Astrocyte (in vitro differentiated cells and primary cell): Measurements from ENCODE around the gene RRH. TPM values are rescaled to one million over a fixed set of nuclear protein-coding genes. Genes with fewer than 3 reads are reported as not detected.

Experiments
- DNase-seq: peaks from one replicate; pipeline ENCODE4 v3.0.0-alpha.2; 2010; ENCODE audit warnings: low read depth
- FAIRE-seq: peaks from 2 replicates; lab custom pipeline; 2011; peaks lifted over from hg19 to GRCh38; lab: Jason Lieb, UNC
- H2AFZ ChIP-seq: 2 replicates; pipeline ENCODE4 v1.6.0; 2012; ENCODE audit warnings: low read depth, low read length, inconsistent platforms
- H3K27ac ChIP-seq: 2 replicates; pipeline ENCODE4 v1.5.1; 2011; ENCODE audit warnings: low read depth, low read length, inconsistent platforms
- H3K27me3 ChIP-seq: 2 replicates; pipeline ENCODE4 v1.6.0; 2011; ENCODE audit warnings: low read length, inconsistent platforms; ENCODE audit not compliant: insufficient read depth
- H3K36me3 ChIP-seq: 2 replicates; pipeline ENCODE4 v1.5.1; 2011; ENCODE audit warnings: low read length, inconsistent platforms; ENCODE audit not compliant: insufficient read depth
- H3K4me1 ChIP-seq: 2 replicates; pipeline ENCODE4 v1.5.1; 2011; ENCODE audit warnings: low read length, inconsistent platforms; ENCODE audit not compliant: insufficient read depth
- H3K4me2 ChIP-seq: 2 replicates; pipeline ENCODE4 v1.6.0; 2012; ENCODE audit warnings: low read length, inconsistent platforms
- H3K4me3 ChIP-seq: 2 replicates; pipeline ENCODE4 v1.5.1; 2011; ENCODE audit warnings: low read depth, mild to moderate bottlenecking, low read length, inconsistent platforms; ENCODE audit not compliant: insufficient read depth
- H3K79me2 ChIP-seq: 2 replicates; pipeline ENCODE4 v1.6.0; 2012; ENCODE audit warnings: mild to moderate bottlenecking, low read length, inconsistent platforms; ENCODE audit not compliant: insufficient read depth
- H3K9ac ChIP-seq: 2 replicates; pipeline ENCODE4 v1.6.0; 2012; ENCODE audit warnings: mild to moderate bottlenecking, low read length, inconsistent platforms
- H3K9me3 ChIP-seq: 2 replicates; pipeline ENCODE4 v1.5.1; 2012; ENCODE audit warnings: low read depth, mild to moderate bottlenecking, low read length, inconsistent platforms; ENCODE audit not compliant: insufficient read depth
- H4K20me1 ChIP-seq: 2 replicates; pipeline ENCODE4 v1.6.0; 2012; ENCODE audit warnings: low read length, inconsistent platforms; ENCODE audit not compliant: insufficient read depth
- H3K27ac Mint-ChIP-seq: one replicate; pipeline ENCODE4 v1.8.0; 2021; ENCODE audit warnings: mild to moderate bottlenecking, mixed read lengths; ENCODE audit not compliant: unreplicated experiment
- H3K27me3 Mint-ChIP-seq: one replicate; pipeline ENCODE4 v1.8.0; 2021; ENCODE audit warnings: low read depth, mixed read lengths; ENCODE audit not compliant: unreplicated experiment
- H3K36me3 Mint-ChIP-seq: one replicate; pipeline ENCODE4 v1.8.0; 2021; ENCODE audit warnings: low read depth, mixed read lengths; ENCODE audit not compliant: unreplicated experiment
- H3K4me1 Mint-ChIP-seq: one replicate; pipeline ENCODE4 v1.8.0; 2021; ENCODE audit warnings: low read depth, mixed read lengths; ENCODE audit not compliant: unreplicated experiment
- H3K4me3 Mint-ChIP-seq: one replicate; pipeline ENCODE4 v1.8.0; 2021; ENCODE audit warnings: mild to moderate bottlenecking, moderate library complexity, mixed read lengths; ENCODE audit not compliant: unreplicated experiment
- H3K9me3 Mint-ChIP-seq: one replicate; pipeline ENCODE4 v1.8.0; 2021; ENCODE audit warnings: mild to moderate bottlenecking, mixed read lengths; ENCODE audit not compliant: unreplicated experiment
- CTCF ChIP-seq: IDR thresholded peaks from 2 replicates; pipeline ENCODE4 v1.5.1; 2011; ENCODE audit warnings: low read depth, mild to moderate bottlenecking, inconsistent platforms, low read length, moderate library complexity; ENCODE audit not compliant: insufficient read depth
- EZH2 ChIP-seq: IDR thresholded peaks from 2 replicates; pipeline ENCODE4 v1.6.1; 2012; ENCODE audit warnings: mild to moderate bottlenecking, low read length, inconsistent platforms; ENCODE audit not compliant: insufficient read depth
- total RNA-seq: library from RNA; stranded (reverse); gene quantifications from 2 replicates; pipeline ENCODE4 v1.2.1, GENCODE V29; 2021

The RRH gene
- total RNA-seq, 1 donor from 2014 or later, result 0.25 TPM

- Mint-ChIP-seq H3K36me3 (peaks cover 3% of the 10 kb centered on the region), H3K9me3 (no peaks in the 10 kb centered on the region), H3K27ac (peak within 1 kb of the TSS; percentile 96), H3K27me3 (no peaks in the 10 kb centered on the region), H3K4me1 (peaks cover 16% of the 10 kb centered on the region), H3K4me3 (peak within 1 kb of the TSS; percentile 99)
- DNase-seq, result peak; percentile 95
- Histone ChIP-seq H2AFZ (peak within 1 kb of the TSS; percentile 94), H4K20me1 (peaks cover 20% of the 10 kb centered on the region), H3K4me1 (peaks cover 4% of the 10 kb centered on the region), H3K9me3 (no peaks in the 10 kb centered on the region), H3K79me2 (peaks cover 51% of the 10 kb centered on the region), H3K4me3 (peak within 1 kb of the TSS; percentile 89), H3K4me2 (peak within 1 kb of the TSS; percentile 94), H3K36me3 (peaks cover 11% of the 10 kb centered on the region), H3K27ac (peak within 1 kb of the TSS; percentile 90), H3K9ac (peak within 1 kb of the TSS; percentile 91), H3K27me3 (no peaks in the 10 kb centered on the region)
- peak; percentile 89 for FAIRE-seq
- TF ChIP-seq CTCF, result no peak
- no peak for TF ChIP-seq EZH2
These were observed 12.4 kb upstream of the RRH start, which contains the start of gene GAR1 for GRCh38 chr4:109815151-109816081. GAR1 (plus strand) TSS chr4:109815762; CDS start chr4:109816165, 403 bp downstream.

DNA sequence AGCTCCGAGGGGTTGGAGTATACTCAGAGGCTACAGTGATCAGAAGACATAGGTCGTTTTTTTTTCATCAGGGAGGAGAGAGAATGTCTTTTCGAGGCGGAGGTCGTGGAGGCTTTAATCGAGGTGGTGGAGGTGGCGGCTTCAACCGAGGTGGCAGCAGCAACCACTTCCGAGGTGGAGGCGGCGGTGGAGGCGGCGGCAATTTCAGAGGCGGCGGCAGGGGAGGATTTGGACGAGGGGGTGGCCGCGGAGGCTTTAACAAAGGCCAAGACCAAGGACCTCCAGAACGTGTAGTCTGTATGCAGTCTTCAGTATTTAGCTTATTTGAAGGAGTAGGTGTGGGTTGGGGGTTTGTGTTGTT is 11.7 kb upstream of the RRH start:
- Mint-ChIP-seq H3K9me3 (no peaks in the 10 kb centered on the region), H3K36me3 (peaks cover 5% of the 10 kb centered on the region), H3K4me1 (peaks cover 17% of the 10 kb centered on the region), H3K27ac (peak overlapping the region; percentile 96), H3K4me3 (peak overlapping the region; percentile 99), H3K27me3 (no peaks in the 10 kb centered on the region)
- no peaks in the 10 kb centered on the region for H3K9me3 ChIP-seq
- H3K36me3 ChIP-seq, result peaks cover 13% of the 10 kb centered on the region
- no peaks in the 10 kb centered on the region for H3K27me3 ChIP-seq
- peak overlapping the region; percentile 90 for H3K27ac ChIP-seq
- peak overlapping the region; percentile 94 for H2AFZ ChIP-seq
- H3K4me3 ChIP-seq, result peak overlapping the region; percentile 89
- H4K20me1 ChIP-seq, result peaks cover 23% of the 10 kb centered on the region
- no peak for DNase-seq
- peaks cover 4% of the 10 kb centered on the region for H3K4me1 ChIP-seq
- no peak for FAIRE-seq
- peaks cover 55% of the 10 kb centered on the region for H3K79me2 ChIP-seq
- peak overlapping the region; percentile 94 for H3K4me2 ChIP-seq
- peak overlapping the region; percentile 91 for H3K9ac ChIP-seq
- TF ChIP-seq CTCF, result no peak
- no peak for TF ChIP-seq EZH2

DNA sequence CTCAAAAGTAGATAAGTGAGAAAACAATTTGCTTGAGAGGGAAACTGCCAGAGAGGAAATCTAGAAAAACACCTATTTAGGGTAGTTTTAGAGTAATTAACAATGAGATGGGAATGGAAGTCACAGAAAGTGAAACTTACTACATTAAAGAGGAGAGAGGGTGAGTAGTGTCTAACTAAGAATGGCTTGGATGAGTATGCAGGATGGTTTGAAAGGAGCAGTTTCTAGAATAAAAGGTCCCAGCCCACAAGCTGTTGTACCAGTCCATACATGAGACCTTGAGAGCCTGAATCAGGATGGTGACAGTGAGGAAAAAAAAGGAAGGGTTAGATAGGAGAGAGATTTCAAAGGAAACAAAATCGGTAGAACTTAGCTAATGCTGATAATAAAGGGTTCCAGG is 10.9 kb upstream of the RRH start:
- peak overlapping the region; percentile 89 for H3K4me3 ChIP-seq
- peaks cover 17% of the 10 kb centered on the region for H3K4me1 Mint-ChIP-seq
- H4K20me1 ChIP-seq, result peaks cover 23% of the 10 kb centered on the region
- H3K4me3 Mint-ChIP-seq, result peak overlapping the region; percentile 99
- H3K9me3 Mint-ChIP-seq, result no peaks in the 10 kb centered on the region
- no peaks in the 10 kb centered on the region for H3K9me3 ChIP-seq
- H3K4me2 ChIP-seq, result peak overlapping the region; percentile 94
- no peaks in the 10 kb centered on the region for H3K27me3 Mint-ChIP-seq
- peak overlapping the region; percentile 91 for H3K9ac ChIP-seq
- TF ChIP-seq CTCF (no peak), EZH2 (no peak)
- H3K27me3 ChIP-seq, result no peaks in the 10 kb centered on the region
- DNase-seq (no peak), FAIRE-seq (no peak)
- H3K27ac Mint-ChIP-seq, result no peak overlapping the region
- no peak overlapping the region for H2AFZ ChIP-seq
- peaks cover 17% of the 10 kb centered on the region for H3K36me3 ChIP-seq
- H3K4me1 ChIP-seq, result peaks cover 4% of the 10 kb centered on the region
- peaks cover 5% of the 10 kb centered on the region for H3K36me3 Mint-ChIP-seq
- H3K79me2 ChIP-seq, result peaks cover 59% of the 10 kb centered on the region
- peak overlapping the region; percentile 16 for H3K27ac ChIP-seq
